ENCODE measurements around the gene PRPSAP1.
A peak's percentile ranks its signal among the peaks of the same experiment; 100 is the strongest.

The PRPSAP1 gene

DNA sequence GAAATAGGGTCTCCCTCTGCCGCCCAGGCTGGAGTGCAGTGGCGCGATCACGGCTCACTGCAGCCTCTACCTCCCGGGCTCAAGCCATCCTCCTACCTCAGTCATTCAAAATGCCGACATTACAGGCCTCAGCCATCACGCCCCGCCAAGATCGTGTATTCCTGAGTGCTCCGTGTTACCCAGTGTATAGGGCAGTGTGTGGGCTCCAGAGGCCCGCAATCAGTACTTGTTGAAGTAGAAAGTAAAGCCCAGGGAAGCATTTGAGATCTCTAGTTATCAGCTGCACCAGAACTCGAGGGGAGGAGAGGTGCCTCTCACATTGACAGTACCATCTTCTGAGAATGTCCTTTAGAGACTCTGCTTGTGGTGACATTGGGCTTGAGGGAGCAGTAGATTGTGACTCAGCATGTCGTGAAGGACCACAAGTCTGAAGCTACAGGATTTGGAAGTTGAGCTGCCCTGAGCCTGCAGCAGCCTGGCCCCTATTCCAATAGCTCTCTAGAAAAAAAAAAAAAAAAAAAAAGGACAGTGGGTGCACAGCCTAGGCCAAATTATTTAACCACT is 1.1 kb upstream of the PRPSAP1 start:
- Histone ChIP-seq H3K4me3 (ENCODE audit: low read length) (no peak overlapping the region), H3K9me2 (replicated peaks; ENCODE audit: insufficient read depth, low read length) (no peaks in the 10 kb centered on the region), H3K4me2 (ENCODE audit: low read depth, low read length) (peak overlapping the region; percentile 30; the same call in 1 of the 2 replicates), H3K27ac (ENCODE audit: low read length) (no peak overlapping the region), H4K20me1 (ENCODE audit: insufficient read depth, low read length) (no peaks in the 10 kb centered on the region), H2AFZ (ENCODE audit: low read length) (peak overlapping the region; percentile 39; the same call in 1 of the 2 replicates), H3K79me2 (ENCODE audit: low read length) (peaks cover 32% of the 10 kb centered on the region), H3K4me1 (ENCODE audit: low read length) (0 out of 2 replicates have a peak, but pooled peaks cover 5% of the 10 kb centered on the region), H3K9ac (ENCODE audit: low read length) (no peak overlapping the region), H3K9me3 (replicated peaks; ENCODE audit: insufficient read depth, low read length) (no peaks in the 10 kb centered on the region), H3F3A (ENCODE audit: insufficient read depth, low read length) (0 out of 2 replicates have a peak, but pooled peaks cover 7% of the 10 kb centered on the region), H3K27me3 (replicated peaks; ENCODE audit: insufficient read depth, low read length) (no peaks in the 10 kb centered on the region), H3K36me3 (replicated peaks; ENCODE audit: insufficient read depth, low read length) (no peaks in the 10 kb centered on the region)
- DNase-seq, result no peak
- TF ChIP-seq EZH2phosphoT487 (IDR thresholded peaks at IDR 0.05; ENCODE audit: low read length) (no peak), EZH2 (optimal IDR thresholded peaks at IDR 0.05; ENCODE audit: low read depth, low read length) (no peak)
- TF ChIP-seq, protein P1, sequence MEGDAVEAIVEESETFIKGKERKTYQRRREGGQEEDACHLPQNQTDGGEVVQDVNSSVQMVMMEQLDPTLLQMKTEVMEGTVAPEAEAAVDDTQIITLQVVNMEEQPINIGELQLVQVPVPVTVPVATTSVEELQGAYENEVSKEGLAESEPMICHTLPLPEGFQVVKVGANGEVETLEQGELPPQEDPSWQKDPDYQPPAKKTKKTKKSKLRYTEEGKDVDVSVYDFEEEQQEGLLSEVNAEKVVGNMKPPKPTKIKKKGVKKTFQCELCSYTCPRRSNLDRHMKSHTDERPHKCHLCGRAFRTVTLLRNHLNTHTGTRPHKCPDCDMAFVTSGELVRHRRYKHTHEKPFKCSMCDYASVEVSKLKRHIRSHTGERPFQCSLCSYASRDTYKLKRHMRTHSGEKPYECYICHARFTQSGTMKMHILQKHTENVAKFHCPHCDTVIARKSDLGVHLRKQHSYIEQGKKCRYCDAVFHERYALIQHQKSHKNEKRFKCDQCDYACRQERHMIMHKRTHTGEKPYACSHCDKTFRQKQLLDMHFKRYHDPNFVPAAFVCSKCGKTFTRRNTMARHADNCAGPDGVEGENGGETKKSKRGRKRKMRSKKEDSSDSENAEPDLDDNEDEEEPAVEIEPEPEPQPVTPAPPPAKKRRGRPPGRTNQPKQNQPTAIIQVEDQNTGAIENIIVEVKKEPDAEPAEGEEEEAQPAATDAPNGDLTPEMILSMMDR (IDR thresholded peaks at IDR 0.05; ENCODE audit: low read length), result no peak

DNA sequence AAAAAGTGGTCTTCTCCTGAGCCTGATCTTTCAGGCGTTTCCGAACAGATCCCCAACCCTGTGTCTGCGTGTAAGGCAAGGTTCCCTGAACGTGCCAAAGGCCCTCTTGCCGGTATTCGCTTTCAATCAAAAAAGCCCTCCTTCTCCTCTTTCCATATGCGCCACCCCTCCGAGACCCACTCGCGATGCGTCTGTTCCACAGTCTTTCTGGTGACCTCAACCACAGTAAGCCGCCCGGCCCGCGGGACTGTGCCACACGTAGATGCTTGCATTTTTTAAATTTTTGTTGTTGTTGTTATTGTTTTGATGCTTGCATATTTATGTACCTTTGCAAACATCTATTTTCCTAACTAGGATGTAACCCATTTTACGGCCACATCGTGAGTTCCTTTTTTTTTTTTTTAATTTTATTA is 607 bp upstream of the PRPSAP1 start:
- TF ChIP-seq, protein P1 (IDR thresholded peaks at IDR 0.05; ENCODE audit: low read length), result no peak
- no peak for TF ChIP-seq EZH2 (optimal IDR thresholded peaks at IDR 0.05; ENCODE audit: low read depth, low read length)
- TF ChIP-seq EZH2phosphoT487 (IDR thresholded peaks at IDR 0.05; ENCODE audit: low read length), result no peak
- Histone ChIP-seq H3K4me2 (ENCODE audit: low read depth, low read length) (peak overlapping the region; percentile 81), H3K79me2 (ENCODE audit: low read length) (peaks cover 34% of the 10 kb centered on the region), H3K9ac (ENCODE audit: low read length) (peak overlapping the region; percentile 86; the same call in 1 of the 2 replicates), H3K4me1 (ENCODE audit: low read length) (0 out of 2 replicates have a peak, but pooled peaks cover 5% of the 10 kb centered on the region), H4K20me1 (ENCODE audit: insufficient read depth, low read length) (no peaks in the 10 kb centered on the region), H3K27me3 (replicated peaks; ENCODE audit: insufficient read depth, low read length) (no peaks in the 10 kb centered on the region), H3K4me3 (ENCODE audit: low read length) (peak overlapping the region; percentile 93), H3F3A (ENCODE audit: insufficient read depth, low read length) (0 out of 2 replicates have a peak, but pooled peaks cover 7% of the 10 kb centered on the region), H3K27ac (ENCODE audit: low read length) (peak overlapping the region; percentile 94), H3K9me2 (replicated peaks; ENCODE audit: insufficient read depth, low read length) (no peaks in the 10 kb centered on the region), H3K9me3 (replicated peaks; ENCODE audit: insufficient read depth, low read length) (no peaks in the 10 kb centered on the region), H2AFZ (ENCODE audit: low read length) (peak overlapping the region; percentile 74), H3K36me3 (replicated peaks; ENCODE audit: insufficient read depth, low read length) (no peaks in the 10 kb centered on the region)
- no peak for DNase-seq

DNA sequence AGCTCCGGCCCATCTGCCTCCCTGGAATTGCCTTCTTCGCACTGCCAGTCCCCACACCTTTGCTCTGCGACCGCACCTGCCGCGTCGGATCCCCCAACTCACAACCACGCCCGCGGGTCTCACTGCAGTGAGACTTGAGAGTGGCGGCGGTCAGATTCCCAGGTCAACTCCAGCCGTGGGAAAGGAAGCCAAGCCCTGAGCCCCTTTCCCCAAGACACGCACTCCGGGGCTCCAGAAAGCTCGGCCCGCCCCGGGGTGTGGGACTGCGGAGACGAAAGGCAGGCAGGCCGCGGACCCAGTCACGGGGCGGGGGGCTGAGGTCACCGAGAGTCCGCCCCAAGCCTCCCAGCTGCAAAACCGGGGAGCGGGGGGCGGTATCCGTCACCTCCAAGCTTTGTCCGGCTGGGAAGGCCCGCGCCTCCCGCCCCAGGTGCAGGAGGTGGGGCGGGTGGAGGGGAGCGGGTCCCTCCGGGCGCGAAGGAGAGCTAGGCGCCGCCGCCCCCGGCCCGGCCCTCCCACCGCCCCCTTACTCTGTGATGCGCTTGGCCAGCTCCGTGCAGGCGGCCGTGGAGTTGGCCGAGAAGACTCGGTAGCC is 615 bp downstream of the PRPSAP1 start:
- peak overlapping the region; percentile 93 for H3K4me3 ChIP-seq (ENCODE audit: low read length)
- 0 out of 2 replicates have a peak, but pooled peaks cover 5% of the 10 kb centered on the region for H3K4me1 ChIP-seq (ENCODE audit: low read length)
- peaks cover 37% of the 10 kb centered on the region for H3K79me2 ChIP-seq (ENCODE audit: low read length)
- no peaks in the 10 kb centered on the region for H3K9me2 ChIP-seq (replicated peaks; ENCODE audit: insufficient read depth, low read length)
- no peaks in the 10 kb centered on the region for H3K27me3 ChIP-seq (replicated peaks; ENCODE audit: insufficient read depth, low read length)
- DNase-seq, result no peak
- H3K9ac ChIP-seq (ENCODE audit: low read length), result peak overlapping the region; percentile 86
- TF ChIP-seq EZH2 (optimal IDR thresholded peaks at IDR 0.05; ENCODE audit: low read depth, low read length) (no peak), EZH2phosphoT487 (IDR thresholded peaks at IDR 0.05; ENCODE audit: low read length) (no peak)
- TF ChIP-seq, protein P1 (IDR thresholded peaks at IDR 0.05; ENCODE audit: low read length), result no peak
- H3K9me3 ChIP-seq (replicated peaks; ENCODE audit: insufficient read depth, low read length), result no peaks in the 10 kb centered on the region
- H3K36me3 ChIP-seq (replicated peaks; ENCODE audit: insufficient read depth, low read length), result no peaks in the 10 kb centered on the region
- peak overlapping the region; percentile 74 for H2AFZ ChIP-seq (ENCODE audit: low read length)
- peak overlapping the region; percentile 81 for H3K4me2 ChIP-seq (ENCODE audit: low read depth, low read length)
- 0 out of 2 replicates have a peak, but pooled peaks cover 7% of the 10 kb centered on the region for H3F3A ChIP-seq (ENCODE audit: insufficient read depth, low read length)
- H3K27ac ChIP-seq (ENCODE audit: low read length), result peak overlapping the region; percentile 94; the same call in 1 of the 2 replicates
- no peaks in the 10 kb centered on the region for H4K20me1 ChIP-seq (ENCODE audit: insufficient read depth, low read length)

Data from MM.1S (cell line).